WTC11 (cell line): ENCODE results near the gene PADI2. TPM values are rescaled to one million over a fixed set of nuclear protein-coding genes. Genes with fewer than 3 reads are reported as not detected.

Experiments
- ATAC-seq: fragments of 200-7000 bp; cut with Tn5 transposase; 2 replicates; pipeline ENCODE4 v1.10.0; 2021; ENCODE audit warnings: mild to moderate bottlenecking, moderate library complexity
- CTCF ChIA-PET: fragments of 300-600 bp; sonication (Branson Sonifier 250); formaldehyde crosslinking; loops from one replicate; lab custom pipeline; 2021; ENCODE audit warnings: antibody characterized with exemption; lab: Charles Lee
- POLR2A ChIA-PET: fragments of 350-600 bp; sonication (Branson Sonifier 250); formaldehyde crosslinking; loops from one replicate; lab custom pipeline; 2021; ENCODE audit warnings: antibody characterized with exemption; lab: Charles Lee
- DNase-seq: peaks from one replicate; pipeline ENCODE4 v3.0.0; 2021; ENCODE audit warnings: low spot score
- H3K27ac Mint-ChIP-seq: 2 replicates; pipeline ENCODE4 v1.8.0; 2021; ENCODE audit warnings: mixed read lengths
- H3K27me3 Mint-ChIP-seq: 2 replicates; pipeline ENCODE4 v1.8.0; 2021; ENCODE audit warnings: low read depth, mild to moderate bottlenecking, moderate library complexity, mixed read lengths
- H3K36me3 Mint-ChIP-seq: 2 replicates; pipeline ENCODE4 v1.8.0; 2021; ENCODE audit warnings: mixed read lengths
- H3K4me1 Mint-ChIP-seq: 2 replicates; pipeline ENCODE4 v1.8.0; 2022; ENCODE audit warnings: mixed read lengths
- H3K4me3 Mint-ChIP-seq: 2 replicates; pipeline ENCODE4 v1.8.0; 2021; ENCODE audit warnings: mild to moderate bottlenecking, moderate library complexity, mixed read lengths
- H3K9me3 Mint-ChIP-seq: 2 replicates; pipeline ENCODE4 v1.8.0; 2021; ENCODE audit warnings: mixed read lengths
- CBFB ChIP-seq: sonication (generic); formaldehyde crosslinking; IDR thresholded peaks from 2 replicates; pipeline ENCODE4 v1.8.1; 2022; ENCODE audit warnings: mild to moderate bottlenecking, low read depth, missing genetic modification reagents
- CREB1 ChIP-seq: sonication (generic); formaldehyde crosslinking; IDR thresholded peaks from 2 replicates; pipeline ENCODE4 v1.8.0; 2023; ENCODE audit warnings: mild to moderate bottlenecking, missing genetic modification reagents
- ETV6 ChIP-seq: sonication (generic); formaldehyde crosslinking; IDR thresholded peaks from 2 replicates; pipeline ENCODE4 v1.8.1; 2022; ENCODE audit warnings: mild to moderate bottlenecking, missing genetic modification reagents
- IRF2 ChIP-seq: sonication (generic); formaldehyde crosslinking; IDR thresholded peaks from 2 replicates; pipeline ENCODE4 v1.8.0; 2022; ENCODE audit warnings: low read depth, missing genetic modification reagents, borderline replicate concordance
- JAZF1 ChIP-seq: fragments of 250-450 bp; sonication (Bioruptor Pico); IDR thresholded peaks from 2 replicates; pipeline ENCODE4 v1.9.0; 2021; ENCODE audit warnings: moderate library complexity, mild to moderate bottlenecking, inconsistent platforms
- MXD4 ChIP-seq: fragments of 250-450 bp; sonication (Bioruptor Pico); IDR thresholded peaks from 2 replicates; pipeline ENCODE4 v1.8.0; 2021; ENCODE audit warnings: mild to moderate bottlenecking, moderate library complexity, borderline replicate concordance
- NFATC4 ChIP-seq: fragments of 250-450 bp; sonication (Bioruptor Pico); IDR thresholded peaks from 2 replicates; pipeline ENCODE4 v1.9.0; 2021; ENCODE audit warnings: mild to moderate bottlenecking
- NR3C1 ChIP-seq: sonication (generic); formaldehyde crosslinking; conservative IDR thresholded peaks from 2 replicates; pipeline ENCODE4 v1.8.1; 2023; ENCODE audit warnings: low read depth, mild to moderate bottlenecking, missing genetic modification reagents
- TEAD4 ChIP-seq: sonication (generic); formaldehyde crosslinking; IDR thresholded peaks from 2 replicates; pipeline ENCODE4 v1.8.0; 2022; ENCODE audit warnings: mild to moderate bottlenecking, missing genetic modification reagents
- TP53 ChIP-seq: sonication (generic); formaldehyde crosslinking; IDR thresholded peaks from 2 replicates; pipeline ENCODE4 v1.8.1; 2023; ENCODE audit warnings: mild to moderate bottlenecking, missing genetic modification reagents
- ZNF138 ChIP-seq: sonication (generic); formaldehyde crosslinking; conservative IDR thresholded peaks from 2 replicates; pipeline ENCODE4 v1.8.1; 2022; ENCODE audit warnings: mild to moderate bottlenecking, moderate library complexity, missing genetic modification reagents
- ZNF416 ChIP-seq: fragments of 250-450 bp; sonication (Bioruptor Pico); IDR thresholded peaks from 2 replicates; pipeline ENCODE4 v1.9.0; 2021; ENCODE audit warnings: mild to moderate bottlenecking, inconsistent platforms
- total RNA-seq: library from RNA; stranded (reverse); gene quantifications from 3 replicates; pipeline ENCODE4 v1.2.3, GENCODE V29; 2021
- TF ChIP-seq, protein P1 (sequence below): fragments of 250-450 bp; sonication (Bioruptor Pico); IDR thresholded peaks from 2 replicates; pipeline ENCODE4 v1.9.0; 2021; ENCODE audit warnings: mild to moderate bottlenecking
- TF ChIP-seq, protein P2 (sequence below): sonication (generic); formaldehyde crosslinking; IDR thresholded peaks from 2 replicates; pipeline ENCODE4 v1.8.1; 2023; ENCODE audit warnings: mild to moderate bottlenecking, missing genetic modification reagents
- TF ChIP-seq, protein P3 (sequence below): fragments of 200-600 bp; IDR thresholded peaks from 2 replicates; pipeline ENCODE4 v1.8.0; 2022; ENCODE audit warnings: antibody characterized with exemption
- TF ChIP-seq, protein P4 (sequence below): sonication (generic); formaldehyde crosslinking; IDR thresholded peaks from 2 replicates; pipeline ENCODE4 v1.8.0; 2022; ENCODE audit warnings: missing genetic modification reagents
- TF ChIP-seq, protein P5 (sequence below): fragments of 250-450 bp; sonication (Bioruptor Pico); conservative IDR thresholded peaks from 2 replicates; pipeline ENCODE4 v1.9.0; 2021; ENCODE audit warnings: mild to moderate bottlenecking
- TF ChIP-seq, protein P6 (sequence below): fragments of 250-450 bp; sonication (Bioruptor Pico); IDR thresholded peaks from 2 replicates; pipeline ENCODE4 v2.1.2; 2022; ENCODE audit warnings: mild to moderate bottlenecking, moderate library complexity
- TF ChIP-seq, protein P7 (sequence below): fragments of 250-450 bp; sonication (Bioruptor Pico); IDR thresholded peaks from 2 replicates; pipeline ENCODE4 v1.9.0; 2021; ENCODE audit warnings: moderate library complexity, mild to moderate bottlenecking, inconsistent platforms, borderline replicate concordance
- TF ChIP-seq, protein P8 (sequence below): sonication (generic); formaldehyde crosslinking; IDR thresholded peaks from 2 replicates; pipeline ENCODE4 v1.8.1; 2023; ENCODE audit warnings: mild to moderate bottlenecking, missing genetic modification reagents

Gene PADI2
- total RNA-seq, 1 experiment from 2014 or later = 3.8 TPM

DNA sequence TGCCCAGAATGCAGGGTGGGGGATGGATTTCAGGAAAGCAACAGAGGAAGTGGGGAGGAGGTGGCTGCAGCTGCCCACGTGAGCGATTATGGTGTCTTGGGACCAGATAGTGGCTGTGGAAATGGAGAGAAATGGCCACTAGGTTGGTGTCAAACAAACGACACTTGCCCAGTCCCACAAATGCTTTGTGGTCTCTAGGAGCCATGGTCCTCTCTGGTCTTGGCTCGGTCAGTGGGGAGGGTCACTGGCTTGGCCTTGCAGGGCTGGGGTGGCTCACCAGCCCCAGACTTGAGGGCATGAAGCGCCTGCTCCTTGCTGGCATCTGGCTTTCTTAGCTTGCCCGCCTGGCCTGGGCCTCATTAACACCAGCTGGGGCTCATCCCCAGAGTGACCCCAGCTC lies 7.2 kb downstream of the PADI2 start:
- TF ChIP-seq, protein P1, sequence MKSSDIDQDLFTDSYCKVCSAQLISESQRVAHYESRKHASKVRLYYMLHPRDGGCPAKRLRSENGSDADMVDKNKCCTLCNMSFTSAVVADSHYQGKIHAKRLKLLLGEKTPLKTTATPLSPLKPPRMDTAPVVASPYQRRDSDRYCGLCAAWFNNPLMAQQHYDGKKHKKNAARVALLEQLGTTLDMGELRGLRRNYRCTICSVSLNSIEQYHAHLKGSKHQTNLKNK = no peak
- TF ChIP-seq IRF2 (no peak), ETV6 (CRISPR knock-in tag) (no peak), ZNF416 (CRISPR knock-in tag) (no peak), ZNF138 (CRISPR knock-in tag) (no peak), NR3C1 (CRISPR knock-in tag) (no peak), CREB1 (CRISPR knock-in tag) (no peak), NFATC4 (CRISPR knock-in tag) (no peak), TEAD4 (CRISPR knock-in tag) (no peak), TP53 (CRISPR knock-in tag) (no peak), JAZF1 (no peak), CBFB (CRISPR knock-in tag) (no peak), MXD4 (CRISPR knock-in tag) (no peak)
- TF ChIP-seq, protein P2, sequence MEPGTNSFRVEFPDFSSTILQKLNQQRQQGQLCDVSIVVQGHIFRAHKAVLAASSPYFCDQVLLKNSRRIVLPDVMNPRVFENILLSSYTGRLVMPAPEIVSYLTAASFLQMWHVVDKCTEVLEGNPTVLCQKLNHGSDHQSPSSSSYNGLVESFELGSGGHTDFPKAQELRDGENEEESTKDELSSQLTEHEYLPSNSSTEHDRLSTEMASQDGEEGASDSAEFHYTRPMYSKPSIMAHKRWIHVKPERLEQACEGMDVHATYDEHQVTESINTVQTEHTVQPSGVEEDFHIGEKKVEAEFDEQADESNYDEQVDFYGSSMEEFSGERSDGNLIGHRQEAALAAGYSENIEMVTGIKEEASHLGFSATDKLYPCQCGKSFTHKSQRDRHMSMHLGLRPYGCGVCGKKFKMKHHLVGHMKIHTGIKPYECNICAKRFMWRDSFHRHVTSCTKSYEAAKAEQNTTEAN = no peak
- TF ChIP-seq, protein P3, sequence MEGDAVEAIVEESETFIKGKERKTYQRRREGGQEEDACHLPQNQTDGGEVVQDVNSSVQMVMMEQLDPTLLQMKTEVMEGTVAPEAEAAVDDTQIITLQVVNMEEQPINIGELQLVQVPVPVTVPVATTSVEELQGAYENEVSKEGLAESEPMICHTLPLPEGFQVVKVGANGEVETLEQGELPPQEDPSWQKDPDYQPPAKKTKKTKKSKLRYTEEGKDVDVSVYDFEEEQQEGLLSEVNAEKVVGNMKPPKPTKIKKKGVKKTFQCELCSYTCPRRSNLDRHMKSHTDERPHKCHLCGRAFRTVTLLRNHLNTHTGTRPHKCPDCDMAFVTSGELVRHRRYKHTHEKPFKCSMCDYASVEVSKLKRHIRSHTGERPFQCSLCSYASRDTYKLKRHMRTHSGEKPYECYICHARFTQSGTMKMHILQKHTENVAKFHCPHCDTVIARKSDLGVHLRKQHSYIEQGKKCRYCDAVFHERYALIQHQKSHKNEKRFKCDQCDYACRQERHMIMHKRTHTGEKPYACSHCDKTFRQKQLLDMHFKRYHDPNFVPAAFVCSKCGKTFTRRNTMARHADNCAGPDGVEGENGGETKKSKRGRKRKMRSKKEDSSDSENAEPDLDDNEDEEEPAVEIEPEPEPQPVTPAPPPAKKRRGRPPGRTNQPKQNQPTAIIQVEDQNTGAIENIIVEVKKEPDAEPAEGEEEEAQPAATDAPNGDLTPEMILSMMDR = no peak
- TF ChIP-seq, protein P4, sequence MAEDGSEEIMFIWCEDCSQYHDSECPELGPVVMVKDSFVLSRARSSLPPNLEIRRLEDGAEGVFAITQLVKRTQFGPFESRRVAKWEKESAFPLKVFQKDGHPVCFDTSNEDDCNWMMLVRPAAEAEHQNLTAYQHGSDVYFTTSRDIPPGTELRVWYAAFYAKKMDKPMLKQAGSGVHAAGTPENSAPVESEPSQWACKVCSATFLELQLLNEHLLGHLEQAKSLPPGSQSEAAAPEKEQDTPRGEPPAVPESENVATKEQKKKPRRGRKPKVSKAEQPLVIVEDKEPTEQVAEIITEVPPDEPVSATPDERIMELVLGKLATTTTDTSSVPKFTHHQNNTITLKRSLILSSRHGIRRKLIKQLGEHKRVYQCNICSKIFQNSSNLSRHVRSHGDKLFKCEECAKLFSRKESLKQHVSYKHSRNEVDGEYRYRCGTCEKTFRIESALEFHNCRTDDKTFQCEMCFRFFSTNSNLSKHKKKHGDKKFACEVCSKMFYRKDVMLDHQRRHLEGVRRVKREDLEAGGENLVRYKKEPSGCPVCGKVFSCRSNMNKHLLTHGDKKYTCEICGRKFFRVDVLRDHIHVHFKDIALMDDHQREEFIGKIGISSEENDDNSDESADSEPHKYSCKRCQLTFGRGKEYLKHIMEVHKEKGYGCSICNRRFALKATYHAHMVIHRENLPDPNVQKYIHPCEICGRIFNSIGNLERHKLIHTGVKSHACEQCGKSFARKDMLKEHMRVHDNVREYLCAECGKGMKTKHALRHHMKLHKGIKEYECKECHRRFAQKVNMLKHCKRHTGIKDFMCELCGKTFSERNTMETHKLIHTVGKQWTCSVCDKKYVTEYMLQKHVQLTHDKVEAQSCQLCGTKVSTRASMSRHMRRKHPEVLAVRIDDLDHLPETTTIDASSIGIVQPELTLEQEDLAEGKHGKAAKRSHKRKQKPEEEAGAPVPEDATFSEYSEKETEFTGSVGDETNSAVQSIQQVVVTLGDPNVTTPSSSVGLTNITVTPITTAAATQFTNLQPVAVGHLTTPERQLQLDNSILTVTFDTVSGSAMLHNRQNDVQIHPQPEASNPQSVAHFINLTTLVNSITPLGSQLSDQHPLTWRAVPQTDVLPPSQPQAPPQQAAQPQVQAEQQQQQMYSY (CRISPR knock-in tag) = no peak
- TF ChIP-seq, protein P5, sequence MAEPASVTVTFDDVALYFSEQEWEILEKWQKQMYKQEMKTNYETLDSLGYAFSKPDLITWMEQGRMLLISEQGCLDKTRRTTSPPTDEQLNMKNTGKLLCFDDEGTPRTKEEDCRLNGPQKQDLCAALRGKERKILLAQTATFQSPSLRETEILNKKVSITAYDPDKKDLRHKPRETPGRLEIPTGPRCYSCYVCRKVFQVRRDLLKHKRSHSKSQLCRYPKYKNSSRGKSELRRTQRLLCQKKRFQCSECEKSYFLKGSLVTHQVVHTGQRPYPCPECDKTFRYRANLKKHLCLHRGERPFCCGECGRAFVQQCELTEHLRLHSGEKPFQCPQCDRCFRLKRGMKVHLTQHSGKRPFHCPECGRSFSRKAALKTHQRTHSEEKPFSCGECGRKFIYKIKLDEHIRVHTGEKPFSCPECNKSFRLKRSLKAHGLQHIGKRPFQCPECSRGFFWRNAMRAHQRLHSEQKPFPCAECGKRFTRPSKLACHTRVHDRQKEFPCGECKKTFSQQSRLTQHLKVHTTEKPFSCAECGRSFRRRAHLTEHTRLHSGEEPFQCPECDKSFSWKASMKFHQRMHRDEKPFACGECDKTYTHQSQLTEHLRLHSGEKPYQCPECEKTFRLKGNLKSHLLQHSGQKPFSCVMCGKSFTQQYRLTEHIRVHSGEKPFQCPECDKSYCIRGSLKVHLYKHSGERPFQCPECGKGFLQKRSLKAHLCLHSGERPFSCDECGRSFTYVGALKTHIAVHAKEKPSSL (CRISPR knock-in tag) = no peak
- TF ChIP-seq, protein P6, sequence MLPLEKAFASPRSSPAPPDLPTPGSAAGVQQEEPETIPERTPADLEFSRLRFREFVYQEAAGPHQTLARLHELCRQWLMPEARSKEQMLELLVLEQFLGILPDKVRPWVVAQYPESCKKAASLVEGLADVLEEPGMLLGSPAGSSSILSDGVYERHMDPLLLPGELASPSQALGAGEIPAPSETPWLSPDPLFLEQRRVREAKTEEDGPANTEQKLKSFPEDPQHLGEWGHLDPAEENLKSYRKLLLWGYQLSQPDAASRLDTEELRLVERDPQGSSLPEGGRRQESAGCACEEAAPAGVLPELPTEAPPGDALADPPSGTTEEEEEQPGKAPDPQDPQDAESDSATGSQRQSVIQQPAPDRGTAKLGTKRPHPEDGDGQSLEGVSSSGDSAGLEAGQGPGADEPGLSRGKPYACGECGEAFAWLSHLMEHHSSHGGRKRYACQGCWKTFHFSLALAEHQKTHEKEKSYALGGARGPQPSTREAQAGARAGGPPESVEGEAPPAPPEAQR (CRISPR knock-in tag) = no peak
- TF ChIP-seq, protein P7, sequence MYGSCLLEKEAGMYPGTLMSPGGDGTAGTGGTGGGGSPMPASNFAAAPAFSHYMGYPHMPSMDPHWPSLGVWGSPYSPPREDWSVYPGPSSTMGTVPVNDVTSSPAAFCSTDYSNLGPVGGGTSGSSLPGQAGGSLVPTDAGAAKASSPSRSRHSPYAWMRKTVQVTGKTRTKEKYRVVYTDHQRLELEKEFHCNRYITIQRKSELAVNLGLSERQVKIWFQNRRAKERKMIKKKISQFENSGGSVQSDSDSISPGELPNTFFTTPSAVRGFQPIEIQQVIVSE (CRISPR knock-in tag) = no peak
- TF ChIP-seq, protein P8, sequence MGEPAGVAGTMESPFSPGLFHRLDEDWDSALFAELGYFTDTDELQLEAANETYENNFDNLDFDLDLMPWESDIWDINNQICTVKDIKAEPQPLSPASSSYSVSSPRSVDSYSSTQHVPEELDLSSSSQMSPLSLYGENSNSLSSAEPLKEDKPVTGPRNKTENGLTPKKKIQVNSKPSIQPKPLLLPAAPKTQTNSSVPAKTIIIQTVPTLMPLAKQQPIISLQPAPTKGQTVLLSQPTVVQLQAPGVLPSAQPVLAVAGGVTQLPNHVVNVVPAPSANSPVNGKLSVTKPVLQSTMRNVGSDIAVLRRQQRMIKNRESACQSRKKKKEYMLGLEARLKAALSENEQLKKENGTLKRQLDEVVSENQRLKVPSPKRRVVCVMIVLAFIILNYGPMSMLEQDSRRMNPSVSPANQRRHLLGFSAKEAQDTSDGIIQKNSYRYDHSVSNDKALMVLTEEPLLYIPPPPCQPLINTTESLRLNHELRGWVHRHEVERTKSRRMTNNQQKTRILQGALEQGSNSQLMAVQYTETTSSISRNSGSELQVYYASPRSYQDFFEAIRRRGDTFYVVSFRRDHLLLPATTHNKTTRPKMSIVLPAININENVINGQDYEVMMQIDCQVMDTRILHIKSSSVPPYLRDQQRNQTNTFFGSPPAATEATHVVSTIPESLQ (CRISPR knock-in tag) = no peak
- TF ChIP-seq, all 79 proteins: peak for 0
- Mint-ChIP-seq H3K4me1 (no peaks in the 10 kb centered on the region), H3K27me3 (peaks cover 17% of the 10 kb centered on the region), H3K36me3 (no peaks in the 10 kb centered on the region), H3K9me3 (no peaks in the 10 kb centered on the region), H3K27ac (no peak overlapping the region), H3K4me3 (no peak overlapping the region)
- POLR2A ChIA-PET = no interaction called here
- DNase-seq (no peak), ATAC-seq (no peak)
- CTCF ChIA-PET = interaction anchor here (0.9 to 1.1 kb wide), 2 partner anchors 9 to 37 kb away, joined by 3 to 4 read pairs; no protein-coding TSS in a partner anchor
